DMS153 (cell line): ENCODE measurements around the gene ZNF512B.
"Not testable (repeated sequence)": the region's sequence is repeated elsewhere in the genome, so short reads cannot be mapped to it uniquely, and the experiment has no call there.

Experiments used
- DNase-seq: peaks from one replicate; lab custom pipeline; 2025; lab: John Stamatoyannopoulos, UW

The ZNF512B gene, protein sequence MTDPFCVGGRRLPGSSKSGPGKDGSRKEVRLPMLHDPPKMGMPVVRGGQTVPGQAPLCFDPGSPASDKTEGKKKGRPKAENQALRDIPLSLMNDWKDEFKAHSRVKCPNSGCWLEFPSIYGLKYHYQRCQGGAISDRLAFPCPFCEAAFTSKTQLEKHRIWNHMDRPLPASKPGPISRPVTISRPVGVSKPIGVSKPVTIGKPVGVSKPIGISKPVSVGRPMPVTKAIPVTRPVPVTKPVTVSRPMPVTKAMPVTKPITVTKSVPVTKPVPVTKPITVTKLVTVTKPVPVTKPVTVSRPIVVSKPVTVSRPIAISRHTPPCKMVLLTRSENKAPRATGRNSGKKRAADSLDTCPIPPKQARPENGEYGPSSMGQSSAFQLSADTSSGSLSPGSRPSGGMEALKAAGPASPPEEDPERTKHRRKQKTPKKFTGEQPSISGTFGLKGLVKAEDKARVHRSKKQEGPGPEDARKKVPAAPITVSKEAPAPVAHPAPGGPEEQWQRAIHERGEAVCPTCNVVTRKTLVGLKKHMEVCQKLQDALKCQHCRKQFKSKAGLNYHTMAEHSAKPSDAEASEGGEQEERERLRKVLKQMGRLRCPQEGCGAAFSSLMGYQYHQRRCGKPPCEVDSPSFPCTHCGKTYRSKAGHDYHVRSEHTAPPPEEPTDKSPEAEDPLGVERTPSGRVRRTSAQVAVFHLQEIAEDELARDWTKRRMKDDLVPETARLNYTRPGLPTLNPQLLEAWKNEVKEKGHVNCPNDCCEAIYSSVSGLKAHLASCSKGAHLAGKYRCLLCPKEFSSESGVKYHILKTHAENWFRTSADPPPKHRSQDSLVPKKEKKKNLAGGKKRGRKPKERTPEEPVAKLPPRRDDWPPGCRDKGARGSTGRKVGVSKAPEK

DNA sequence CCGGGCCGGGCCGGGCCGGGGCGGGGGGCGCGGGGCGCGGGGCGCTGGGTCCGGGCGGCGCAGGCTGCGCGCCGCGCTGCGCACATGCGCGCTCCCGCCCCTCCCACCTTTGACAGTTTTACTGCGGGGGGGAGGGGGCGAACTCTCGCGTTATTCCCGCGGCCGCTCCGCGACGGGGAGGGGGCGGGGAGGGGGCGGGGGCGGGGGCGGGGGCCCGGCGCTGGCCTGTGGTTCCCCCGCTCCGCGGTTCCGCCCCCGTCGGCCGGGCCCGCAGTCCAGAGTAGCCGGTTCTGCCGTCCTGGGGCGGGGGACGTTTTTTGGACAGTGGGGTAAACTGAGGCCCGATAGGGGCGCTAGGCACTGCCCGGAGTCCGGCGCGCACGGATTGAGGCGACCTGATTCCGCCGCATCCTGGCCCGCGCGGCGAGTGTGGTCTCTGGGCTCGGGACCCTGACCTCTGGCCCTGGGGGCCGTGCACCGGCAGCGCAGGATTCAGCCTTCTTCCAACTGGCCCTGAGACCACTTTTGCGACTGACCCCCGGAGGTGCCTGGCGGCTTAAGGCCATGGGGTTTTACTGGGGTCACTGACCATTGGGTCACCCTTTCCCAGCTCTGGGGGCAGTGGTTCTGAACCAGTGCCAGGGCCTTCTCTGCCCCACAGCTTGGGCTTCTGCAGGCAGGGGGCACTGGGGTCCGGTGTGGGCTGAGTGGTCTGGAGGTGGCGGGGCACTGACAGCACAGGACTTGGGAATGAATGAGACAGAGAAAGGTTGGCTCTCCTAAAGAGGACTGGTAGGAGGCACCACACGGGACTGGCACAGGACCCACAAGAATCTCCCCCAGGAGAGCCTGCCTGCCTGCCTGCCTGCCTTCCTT lies at the start of gene ZNF512B:
Gene ZNF512B (minus strand): TSS at position 93 of the 876 bp plus-strand sequence. CDS start 1,980 bp downstream, outside the sequence.
- DNase-seq = no peak

DNA sequence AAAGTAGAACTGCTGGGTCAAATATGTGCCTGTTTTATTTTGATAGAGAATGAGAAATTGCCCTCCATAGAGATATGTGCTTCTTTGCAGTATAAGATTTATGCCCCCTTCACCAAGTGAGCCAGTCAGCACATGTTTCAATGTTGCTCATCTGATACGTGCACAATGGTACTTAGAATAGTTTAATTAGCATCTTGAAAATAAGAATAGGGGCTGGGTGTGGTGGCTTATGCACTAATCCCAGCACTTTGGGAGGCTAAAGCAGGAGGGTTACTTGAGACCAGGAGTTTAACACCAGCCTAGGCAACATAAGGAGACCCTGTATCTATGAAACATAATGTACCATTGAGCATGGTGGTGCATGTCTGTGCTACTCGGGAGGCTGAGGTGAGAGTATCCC lies 45.9 kb upstream of the ZNF512B start:
- DNase-seq = no peak

DNA sequence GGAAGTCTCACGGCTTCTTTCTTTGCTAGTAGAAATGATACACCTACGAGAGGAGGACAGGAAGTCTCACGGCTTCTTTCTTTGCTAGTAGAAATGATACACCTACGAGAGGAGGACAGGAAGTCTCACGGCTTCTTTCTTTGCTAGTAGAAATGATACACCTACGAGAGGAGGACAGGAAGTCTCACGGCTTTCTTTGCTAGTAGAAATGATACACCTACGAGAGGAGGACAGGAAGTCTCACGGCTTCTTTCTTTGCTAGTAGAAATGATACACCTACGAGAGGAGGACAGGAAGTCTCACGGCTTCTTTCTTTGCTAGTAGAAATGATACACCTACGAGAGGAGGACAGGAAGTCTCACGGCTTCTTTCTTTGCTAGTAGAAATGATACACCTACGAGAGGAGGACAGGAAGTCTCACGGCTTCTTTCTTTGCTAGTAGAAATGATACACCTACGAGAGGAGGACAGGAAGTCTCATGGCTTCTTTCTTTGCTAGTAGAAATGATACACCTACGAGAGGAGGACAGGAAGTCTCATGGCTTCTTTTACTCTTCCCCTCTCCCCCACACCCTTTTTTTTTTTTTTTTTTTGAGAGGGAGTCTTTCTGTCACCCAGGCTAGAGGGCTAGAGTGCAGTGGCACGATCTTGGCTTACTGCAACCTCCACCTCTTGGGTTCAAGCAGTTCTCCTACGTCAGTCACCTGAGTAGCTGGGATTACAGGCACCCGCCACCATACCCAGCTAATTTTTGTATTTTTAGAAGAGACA lies 42.8 kb upstream of the ZNF512B start:
- DNase-seq = not testable (repeated sequence)

DNA sequence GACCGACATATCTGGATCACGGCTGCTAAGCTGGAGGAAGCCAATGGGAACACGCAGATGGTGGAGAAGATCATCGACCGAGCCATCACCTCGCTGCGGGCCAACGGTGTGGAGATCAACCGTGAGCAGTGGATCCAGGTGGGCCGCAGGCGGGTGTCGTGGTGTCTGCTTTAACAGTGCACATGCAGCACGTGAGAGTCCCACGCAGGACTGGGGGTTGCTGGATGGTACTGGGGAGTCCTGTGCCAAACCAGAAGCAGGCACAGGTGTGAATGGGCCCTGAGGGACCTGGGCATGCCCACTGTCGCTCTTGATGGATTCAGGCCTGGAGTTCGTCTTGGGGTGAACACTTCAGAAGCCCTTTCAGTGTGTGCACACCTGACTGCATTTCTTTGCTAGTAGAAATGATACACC lies 41.6 kb upstream of the ZNF512B start:
- no peak for DNase-seq

GRCh38 chr20:64010711-64011237 lies 41.0 kb upstream of the ZNF512B start:
- DNase-seq = no peak

GRCh38 chr20:64009811-64010387 lies 40.2 kb upstream of the ZNF512B start:
- DNase-seq = no peak

DNA sequence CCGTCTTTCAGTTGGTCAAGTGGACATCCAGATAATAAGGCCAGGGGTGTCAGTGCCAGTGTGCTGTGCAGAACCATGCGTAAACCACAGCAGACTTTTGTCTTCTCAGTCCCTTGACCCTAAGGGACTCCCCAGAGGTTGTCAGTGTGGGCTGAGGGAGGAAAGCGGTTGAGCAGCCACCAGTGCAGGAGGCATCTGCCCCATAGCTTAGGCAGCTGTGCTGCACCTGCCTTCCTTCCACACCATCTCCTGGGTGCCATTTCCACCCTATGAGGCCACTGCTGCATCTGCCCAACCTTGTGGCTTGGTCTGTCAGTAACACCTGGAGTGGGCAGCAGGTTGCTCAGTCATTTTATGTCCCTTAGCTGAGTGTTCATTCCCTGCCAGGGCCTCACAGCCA lies 37.2 kb upstream of the ZNF512B start:
- DNase-seq = no peak

DNA sequence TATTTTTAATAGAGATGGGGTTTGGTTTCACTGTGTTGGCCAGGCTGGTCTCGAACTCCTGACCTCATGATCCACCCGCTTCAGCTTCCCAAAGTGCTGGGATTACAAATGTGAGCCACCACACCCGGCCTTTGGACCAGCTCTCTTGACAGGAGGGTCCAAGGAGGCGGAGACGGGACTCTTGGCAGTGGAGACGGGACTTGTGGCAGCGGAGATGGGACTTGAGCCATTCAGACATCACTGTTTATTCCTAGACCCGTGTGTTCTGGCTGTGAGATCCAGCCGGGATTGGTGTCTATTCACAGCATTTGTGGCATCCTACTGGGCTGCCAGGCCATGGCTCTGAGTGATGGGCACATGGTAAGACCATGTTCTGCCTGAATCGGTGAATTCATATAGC lies 36.8 kb upstream of the ZNF512B start:
- DNase-seq = no peak

DNA sequence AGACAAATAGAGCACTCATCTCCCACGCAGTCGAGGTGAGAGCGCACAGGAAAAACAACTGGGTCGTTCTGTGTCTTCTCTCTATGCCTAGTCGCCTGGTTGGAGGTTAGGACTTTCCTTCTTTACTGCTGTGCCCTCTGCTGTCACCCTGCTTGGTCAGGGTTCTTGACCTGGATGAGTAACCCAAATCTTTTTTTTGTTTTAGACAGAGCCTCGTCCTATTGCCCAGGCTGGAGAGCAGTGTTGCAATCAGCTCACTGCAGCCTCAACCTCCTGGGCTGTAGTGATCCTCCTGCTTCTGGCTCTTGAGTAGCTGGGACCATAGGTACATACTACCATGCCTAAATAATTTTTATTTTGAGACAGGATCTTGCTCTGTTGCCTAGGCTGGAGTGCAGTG lies 35.7 kb upstream of the ZNF512B start:
- no peak for DNase-seq

DNA sequence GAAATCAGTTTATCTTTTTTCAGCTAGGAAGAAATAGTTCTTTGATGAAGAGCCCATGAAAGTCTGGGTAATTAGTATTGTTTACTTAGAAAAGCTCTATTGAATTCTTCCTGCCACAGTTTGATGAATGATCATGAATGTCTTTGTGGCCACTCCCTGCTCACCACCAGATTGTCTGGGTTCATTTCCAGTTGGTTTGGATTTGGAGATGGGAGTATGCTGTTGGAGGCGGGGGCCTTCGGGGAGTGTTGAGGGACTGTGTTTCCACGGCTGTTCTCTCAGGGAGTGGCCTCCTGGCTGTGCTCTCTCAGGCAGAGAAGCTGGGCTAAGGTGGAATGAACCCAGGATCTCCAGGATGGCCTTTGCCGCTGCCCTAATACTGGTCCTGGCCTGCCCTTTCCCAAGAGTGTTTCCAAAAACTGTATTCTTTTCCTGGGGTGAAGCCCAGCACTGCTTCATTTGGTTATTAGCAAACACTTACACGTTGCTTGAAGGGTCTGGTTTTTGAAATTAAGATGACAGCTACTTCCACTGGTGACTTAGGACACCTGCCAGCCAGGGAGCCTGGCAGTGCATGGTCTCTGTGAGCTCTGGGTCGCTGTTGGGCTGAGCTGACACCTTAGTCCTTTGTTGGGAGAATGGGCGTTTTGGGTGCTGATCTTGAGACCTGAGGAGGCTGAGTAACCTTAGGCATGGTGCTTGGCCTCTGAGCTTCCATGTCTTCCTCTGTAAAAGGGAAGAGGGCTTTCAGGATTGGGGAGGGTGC lies 34.4 kb upstream of the ZNF512B start:
- DNase-seq = no peak

- DNase-seq = peak; percentile 27
These were observed 31.9 kb upstream of the ZNF512B start for GRCh38 chr20:64001607-64002011.

- no peak for DNase-seq
These were observed 31.2 kb upstream of the ZNF512B start for GRCh38 chr20:64000906-64001305.

DNA sequence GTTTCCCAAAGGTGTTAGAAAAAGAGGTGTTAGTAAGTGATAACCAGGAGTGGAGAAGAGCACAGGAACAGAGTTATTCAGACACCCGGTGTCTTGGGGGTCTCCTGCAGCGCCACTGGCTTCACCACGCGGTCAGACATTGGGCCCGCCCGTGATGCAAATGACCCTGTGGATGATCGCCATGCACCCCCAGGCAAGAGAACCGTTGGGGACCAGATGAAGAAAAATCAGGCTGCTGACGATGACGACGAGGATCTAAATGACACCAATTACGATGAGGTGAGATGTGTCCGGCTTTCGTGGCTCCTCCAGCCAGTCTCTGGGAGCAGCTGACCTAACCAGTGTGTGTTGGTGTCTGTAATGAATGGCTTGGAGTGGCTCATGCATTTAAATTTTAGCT lies 13.2 kb upstream of the ZNF512B start:
- no peak for DNase-seq

- DNase-seq = peak; percentile 93
These were observed 11.3 kb upstream of the ZNF512B start, which contains the start of gene PRPF6 for GRCh38 chr20:63980806-63981728. PRPF6 (plus strand) TSS chr20:63981132; CDS start chr20:63981246, 114 bp downstream.

DNA sequence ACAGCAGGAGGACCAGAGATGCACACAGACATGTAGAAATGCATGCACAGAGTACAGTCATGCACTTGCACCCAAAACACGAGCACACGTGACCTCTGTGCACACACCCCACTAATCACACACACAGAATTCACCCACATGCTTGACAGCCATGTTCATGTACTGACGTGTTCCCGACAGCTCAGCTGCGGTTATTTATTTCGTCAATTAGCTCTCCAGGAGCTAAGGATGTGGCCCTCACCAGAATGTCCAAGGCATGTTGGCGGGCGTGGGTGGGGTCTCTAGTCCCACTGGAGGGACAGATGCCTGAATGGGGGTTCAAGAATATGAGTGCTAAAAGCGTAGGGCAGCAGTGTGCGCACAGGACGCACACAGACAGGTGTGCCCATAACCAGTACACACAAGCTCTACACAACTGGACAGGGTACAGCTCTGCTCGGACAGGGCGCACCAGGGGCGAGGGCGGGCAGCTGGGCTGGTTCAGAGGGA lies 10.6 kb upstream of the ZNF512B start:
- DNase-seq = peak; percentile 19

DNA sequence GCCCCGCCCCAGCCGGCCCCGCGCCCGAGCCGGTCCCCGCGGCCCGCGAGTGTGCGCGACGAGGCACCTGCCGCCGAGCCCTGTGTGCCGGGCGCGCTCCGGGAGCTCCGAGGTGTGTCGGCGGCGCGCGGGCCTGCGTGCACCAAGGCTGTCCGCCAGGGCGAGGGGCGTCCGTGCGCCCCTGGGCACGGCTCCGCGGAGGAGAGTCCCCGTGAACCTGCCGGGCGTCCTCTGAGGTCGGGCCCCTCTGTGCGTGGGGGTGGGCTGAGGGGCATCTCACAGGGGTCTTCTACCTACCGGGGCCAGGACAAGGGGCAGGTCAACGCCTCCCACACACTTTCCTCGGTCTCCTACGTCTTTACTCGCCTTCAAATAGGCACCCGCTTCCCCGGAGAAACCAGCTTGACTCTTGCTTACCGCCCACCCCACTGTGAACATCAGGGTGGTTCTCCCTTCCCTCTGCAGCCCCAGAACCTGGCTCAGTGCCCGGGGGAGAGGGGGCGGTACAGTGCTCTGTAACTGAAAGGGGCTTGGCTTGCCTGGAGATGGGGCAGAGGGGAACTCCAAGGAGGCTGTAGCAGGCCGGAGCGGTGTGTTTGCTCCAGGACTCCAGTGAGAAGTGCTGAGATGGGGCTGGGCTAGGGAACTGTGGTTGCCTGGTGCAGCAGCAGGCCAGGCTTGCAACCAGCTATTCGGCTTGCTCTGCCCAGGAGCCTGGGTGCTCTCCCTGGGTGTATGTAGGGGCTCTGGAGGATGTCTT lies 10.0 kb upstream of the ZNF512B start, which contains the start of gene SAMD10:
Gene SAMD10 (minus strand): TSS at position 86 of the 760 bp plus-strand sequence. CDS start 175 bp downstream, outside the sequence.
- no peak for DNase-seq

GRCh38 chr20:63979229-63979556 lies 9.5 kb upstream of the ZNF512B start:
- DNase-seq = no peak
